ENCODE results near the gene IL4I1.

IL4I1 gene

GRCh38 chr19:49891393-49891792 is 5.3 kb downstream of the IL4I1 start:
- TF ChIP-seq POLR2A (IDR thresholded peaks at IDR 0.05; ENCODE audit: extremely low read depth, insufficient read length) = no peak
- TF ChIP-seq CTCF (IDR thresholded peaks at IDR 0.05; ENCODE audit: low read depth, low read length) = no peak
- TF ChIP-seq MYC (IDR thresholded peaks at IDR 0.05; ENCODE audit: low read depth, low read length) = no peak
- no peak for TF ChIP-seq MAX (IDR thresholded peaks at IDR 0.05; ENCODE audit: low read depth, low read length)
- DNase-seq (ENCODE audit: low read depth) = no peak

GRCh38 chr19:49890349-49891311 is 6.1 kb downstream of the IL4I1 start:
- TF ChIP-seq CTCF (IDR thresholded peaks at IDR 0.05; ENCODE audit: low read depth, low read length) = no peak
- TF ChIP-seq POLR2A (IDR thresholded peaks at IDR 0.05; ENCODE audit: extremely low read depth, insufficient read length) = no peak
- TF ChIP-seq MAX (IDR thresholded peaks at IDR 0.05; ENCODE audit: low read depth, low read length) = no peak
- no peak for TF ChIP-seq MYC (IDR thresholded peaks at IDR 0.05; ENCODE audit: low read depth, low read length)
- no peak overlapping the region for H3K4me3 ChIP-seq (ENCODE audit: low read depth, low read length)
- DNase-seq (ENCODE audit: low read depth) = no peak

More at GRCh38 chr19:49891393-49891792, 5.3 kb downstream of the IL4I1 start:
- no peak overlapping the region for H3K4me3 ChIP-seq (ENCODE audit: low read depth, low read length)

- no peak for DNase-seq (ENCODE audit: low read depth)
- H3K4me3 ChIP-seq (ENCODE audit: low read depth, low read length) = no peak overlapping the region
- TF ChIP-seq MYC (IDR thresholded peaks at IDR 0.05; ENCODE audit: low read depth, low read length) (no peak), MAX (IDR thresholded peaks at IDR 0.05; ENCODE audit: low read depth, low read length) (no peak), CTCF (IDR thresholded peaks at IDR 0.05; ENCODE audit: low read depth, low read length) (no peak), POLR2A (IDR thresholded peaks at IDR 0.05; ENCODE audit: extremely low read depth, insufficient read length) (no peak)
Observed at GRCh38 chr19:49889687-49890348, 6.9 kb downstream of the IL4I1 start.

- TF ChIP-seq CTCF (IDR thresholded peaks at IDR 0.05; ENCODE audit: low read depth, low read length) = no peak
- no peak for TF ChIP-seq MYC (IDR thresholded peaks at IDR 0.05; ENCODE audit: low read depth, low read length)
- no peak for TF ChIP-seq MAX (IDR thresholded peaks at IDR 0.05; ENCODE audit: low read depth, low read length)
- TF ChIP-seq POLR2A (IDR thresholded peaks at IDR 0.05; ENCODE audit: extremely low read depth, insufficient read length) = no peak
- no peak overlapping the region for H3K4me3 ChIP-seq (ENCODE audit: low read depth, low read length)
- DNase-seq (ENCODE audit: low read depth) = no peak
Observed at GRCh38 chr19:49889038-49889686, 7.5 kb downstream of the IL4I1 start.

GRCh38 chr19:49888510-49888824 is 8.2 kb downstream of the IL4I1 start:
- TF ChIP-seq POLR2A (IDR thresholded peaks at IDR 0.05; ENCODE audit: extremely low read depth, insufficient read length) (no peak), MYC (IDR thresholded peaks at IDR 0.05; ENCODE audit: low read depth, low read length) (no peak), CTCF (IDR thresholded peaks at IDR 0.05; ENCODE audit: low read depth, low read length) (no peak), MAX (IDR thresholded peaks at IDR 0.05; ENCODE audit: low read depth, low read length) (no peak)
- DNase-seq (ENCODE audit: low read depth) = no peak
- H3K4me3 ChIP-seq (ENCODE audit: low read depth, low read length) = no peak overlapping the region

All from NB4 (cell line).